ENCODE results near the gene MAGOH.
"Not testable (repeated sequence)": the region's sequence is repeated elsewhere in the genome, so short reads cannot be mapped to it uniquely, and the experiment has no call there.

MAGOH gene

GRCh38 chr1:53284224-53285020 is 46.1 kb upstream of the MAGOH start:
- Histone ChIP-seq H3K4me2 (ENCODE audit: low read length) (no peak overlapping the region), H3K4me3 (ENCODE audit: low read length) (no peak overlapping the region), H2AFZ (ENCODE audit: low read depth, low read length) (no peak overlapping the region), H3K79me2 (ENCODE audit: low read length) (no peaks in the 10 kb centered on the region), H3K9me3 (ENCODE audit: insufficient read depth, low read length) (no peaks in the 10 kb centered on the region), H3K36me3 (replicated peaks; ENCODE audit: low read depth, low read length) (peaks cover 18% of the 10 kb centered on the region), H4K20me1 (ENCODE audit: insufficient read depth, low read length) (no peaks in the 10 kb centered on the region), H3K27ac (ENCODE audit: low read length) (no peak overlapping the region), H3K27me3 (ENCODE audit: low read depth, low read length) (no peaks in the 10 kb centered on the region), H3K4me1 (ENCODE audit: low read length) (no peaks in the 10 kb centered on the region), H3K9ac (ENCODE audit: low read length) (no peak overlapping the region)
- no peak for TF ChIP-seq EZH2phosphoT487 (IDR thresholded peaks at IDR 0.05; ENCODE audit: low read depth)
- TF ChIP-seq CTCF (IDR thresholded peaks at IDR 0.05; ENCODE audit: low read depth, low read length) = no peak

- H3K9me3 ChIP-seq (ENCODE audit: insufficient read depth, low read length); H3K9ac ChIP-seq (ENCODE audit: low read length); H3K27ac ChIP-seq (ENCODE audit: low read length); H3K4me3 ChIP-seq (ENCODE audit: low read length); H2AFZ ChIP-seq (ENCODE audit: low read depth, low read length); H3K36me3 ChIP-seq (replicated peaks; ENCODE audit: low read depth, low read length); H3K79me2 ChIP-seq (ENCODE audit: low read length); H3K4me2 ChIP-seq (ENCODE audit: low read length); H4K20me1 ChIP-seq (ENCODE audit: insufficient read depth, low read length); H3K4me1 ChIP-seq (ENCODE audit: low read length); H3K27me3 ChIP-seq (ENCODE audit: low read depth, low read length): not testable (repeated sequence)
Observed at GRCh38 chr1:53283156-53283555, 44.8 kb upstream of the MAGOH start.

- Histone ChIP-seq H2AFZ (ENCODE audit: low read depth, low read length) (no peak overlapping the region), H3K27me3 (ENCODE audit: low read depth, low read length) (no peaks in the 10 kb centered on the region), H3K36me3 (replicated peaks; ENCODE audit: low read depth, low read length) (peaks cover 16% of the 10 kb centered on the region), H3K9me3 (ENCODE audit: insufficient read depth, low read length) (no peaks in the 10 kb centered on the region), H4K20me1 (ENCODE audit: insufficient read depth, low read length) (no peaks in the 10 kb centered on the region), H3K79me2 (ENCODE audit: low read length) (no peaks in the 10 kb centered on the region), H3K4me1 (ENCODE audit: low read length) (no peaks in the 10 kb centered on the region), H3K4me2 (ENCODE audit: low read length) (no peak overlapping the region), H3K4me3 (ENCODE audit: low read length) (no peak overlapping the region), H3K9ac (ENCODE audit: low read length) (no peak overlapping the region), H3K27ac (ENCODE audit: low read length) (no peak overlapping the region)
- no peak for TF ChIP-seq EZH2phosphoT487 (IDR thresholded peaks at IDR 0.05; ENCODE audit: low read depth)
- no peak for TF ChIP-seq CTCF (IDR thresholded peaks at IDR 0.05; ENCODE audit: low read depth, low read length)
Observed at GRCh38 chr1:53281133-53281532, 42.8 kb upstream of the MAGOH start.

- no peaks in the 10 kb centered on the region for H3K79me2 ChIP-seq (ENCODE audit: low read length)
- TF ChIP-seq EZH2phosphoT487 (IDR thresholded peaks at IDR 0.05; ENCODE audit: low read depth) (no peak), CTCF (IDR thresholded peaks at IDR 0.05; ENCODE audit: low read depth, low read length) (no peak)
- H4K20me1 ChIP-seq (ENCODE audit: insufficient read depth, low read length) = no peaks in the 10 kb centered on the region
- H3K9ac ChIP-seq (ENCODE audit: low read length) = no peak overlapping the region
- no peak overlapping the region for H3K4me3 ChIP-seq (ENCODE audit: low read length)
- H3K4me1 ChIP-seq (ENCODE audit: low read length) = no peaks in the 10 kb centered on the region
- no peak overlapping the region for H3K4me2 ChIP-seq (ENCODE audit: low read length)
- no peak overlapping the region for H3K27ac ChIP-seq (ENCODE audit: low read length)
- H3K27me3 ChIP-seq (ENCODE audit: low read depth, low read length) = no peaks in the 10 kb centered on the region
- H3K36me3 ChIP-seq (replicated peaks; ENCODE audit: low read depth, low read length) = peaks cover 16% of the 10 kb centered on the region
- H2AFZ ChIP-seq (ENCODE audit: low read depth, low read length) = no peak overlapping the region
- no peaks in the 10 kb centered on the region for H3K9me3 ChIP-seq (ENCODE audit: insufficient read depth, low read length)
Observed at GRCh38 chr1:53280496-53280895, 42.2 kb upstream of the MAGOH start.
